GM19025 (cell line): Measurements from ENCODE around the gene SRSF9.
"Not testable (repeated sequence)": the region's sequence is repeated elsewhere in the genome, so short reads cannot be mapped to it uniquely, and the experiment has no call there.

Experiments used
- ATAC-seq: cut with Tn5 transposase; IDR thresholded peaks from one replicate; pipeline ENCODE4 v1.9.1; 2021; ENCODE audit warnings: mild to moderate bottlenecking, low read depth, moderate library complexity; ENCODE audit not compliant: unreplicated experiment

The SRSF9 gene

DNA sequence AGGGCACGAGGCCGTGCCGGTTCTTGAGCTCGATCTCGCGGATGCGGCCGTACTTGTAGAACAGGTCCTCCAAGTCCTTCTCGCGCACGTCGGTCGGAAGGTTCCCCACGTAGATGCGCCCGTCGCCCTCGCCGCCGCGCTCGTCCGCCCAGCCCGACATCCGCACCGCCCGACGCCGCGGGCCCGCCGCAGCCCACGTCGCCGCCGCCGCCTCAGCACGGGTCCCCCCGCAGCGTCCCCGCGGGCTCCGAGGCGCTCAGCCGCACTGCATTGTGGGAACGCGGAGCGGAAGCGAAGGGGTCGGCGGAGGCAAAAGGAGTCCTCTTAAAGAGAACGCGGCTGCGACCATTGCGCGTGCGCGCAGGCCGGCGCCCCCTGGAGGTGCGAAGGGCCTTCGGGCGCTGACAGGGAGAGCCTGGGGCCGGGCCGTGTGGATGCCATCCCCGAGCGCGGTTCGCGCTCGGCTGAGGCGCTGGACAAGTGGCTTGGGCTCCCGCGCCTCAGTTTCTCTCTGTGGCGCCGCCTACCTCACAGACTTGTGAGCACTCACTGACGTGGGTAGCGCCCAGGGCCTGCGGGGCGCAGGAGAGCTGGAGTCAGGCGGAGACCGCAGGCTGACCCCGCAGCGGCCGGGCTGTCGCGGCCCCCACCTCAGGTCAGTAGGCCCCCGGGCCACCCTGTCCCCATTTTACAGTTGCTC, at the start of gene SRSF9:
Gene SRSF9, minus strand, starts transcription at position 299 of the 700 bp plus-strand sequence. Its CDS starts 139 bp downstream, at position 160.
- ATAC-seq: peak; percentile 87

GRCh38 chr12:120519324-120519723, 49.8 kb upstream of the SRSF9 start:
- not testable (repeated sequence) for ATAC-seq

DNA sequence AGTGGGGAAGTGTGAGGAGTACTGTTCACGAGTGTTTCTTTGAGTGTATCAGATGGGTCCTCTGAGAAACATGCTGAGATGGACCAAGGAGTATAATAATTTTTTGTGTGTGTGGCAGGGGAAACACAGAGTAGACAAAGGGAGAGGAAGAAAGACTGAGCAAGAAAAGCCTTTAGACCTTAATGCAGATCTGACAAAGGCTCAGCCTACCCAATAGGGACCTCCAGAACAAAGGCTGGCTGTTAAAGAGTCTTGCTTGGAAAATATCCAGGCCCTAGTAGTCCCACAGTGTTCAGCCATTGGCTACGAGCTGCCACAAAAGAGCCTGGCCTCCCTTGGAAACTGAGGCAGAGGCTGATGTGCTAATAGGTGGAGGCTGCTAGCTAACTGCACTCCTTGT, 45.9 kb upstream of the SRSF9 start:
- no peak for ATAC-seq

- ATAC-seq: no peak
These were observed 44.5 kb upstream of the SRSF9 start for GRCh38 chr12:120514002-120514401.

- ATAC-seq: no peak
These were observed 39.0 kb upstream of the SRSF9 start for GRCh38 chr12:120508537-120508936.

GRCh38 chr12:120504587-120504986, 35.0 kb upstream of the SRSF9 start:
- ATAC-seq: no peak

DNA sequence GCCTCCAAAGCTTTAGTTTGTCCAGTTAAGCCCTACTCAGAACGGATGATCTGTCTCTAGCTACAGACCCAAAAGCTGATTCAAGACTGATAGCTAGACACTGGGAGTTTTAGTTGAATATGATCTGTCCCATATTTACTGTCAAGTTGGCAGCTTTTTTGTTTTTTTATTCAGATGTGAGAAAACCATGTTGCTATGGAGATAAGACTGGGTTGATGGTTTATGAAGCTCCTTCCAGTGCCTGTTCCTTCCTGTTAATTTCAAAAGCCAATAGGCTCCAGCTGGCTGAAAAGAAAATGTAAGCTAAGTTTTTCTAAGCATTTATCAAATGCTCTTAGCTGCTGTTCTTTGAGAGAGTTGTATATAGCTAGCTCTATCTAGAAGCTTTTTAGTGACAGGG, 31.0 kb upstream of the SRSF9 start:
- no peak for ATAC-seq

DNA sequence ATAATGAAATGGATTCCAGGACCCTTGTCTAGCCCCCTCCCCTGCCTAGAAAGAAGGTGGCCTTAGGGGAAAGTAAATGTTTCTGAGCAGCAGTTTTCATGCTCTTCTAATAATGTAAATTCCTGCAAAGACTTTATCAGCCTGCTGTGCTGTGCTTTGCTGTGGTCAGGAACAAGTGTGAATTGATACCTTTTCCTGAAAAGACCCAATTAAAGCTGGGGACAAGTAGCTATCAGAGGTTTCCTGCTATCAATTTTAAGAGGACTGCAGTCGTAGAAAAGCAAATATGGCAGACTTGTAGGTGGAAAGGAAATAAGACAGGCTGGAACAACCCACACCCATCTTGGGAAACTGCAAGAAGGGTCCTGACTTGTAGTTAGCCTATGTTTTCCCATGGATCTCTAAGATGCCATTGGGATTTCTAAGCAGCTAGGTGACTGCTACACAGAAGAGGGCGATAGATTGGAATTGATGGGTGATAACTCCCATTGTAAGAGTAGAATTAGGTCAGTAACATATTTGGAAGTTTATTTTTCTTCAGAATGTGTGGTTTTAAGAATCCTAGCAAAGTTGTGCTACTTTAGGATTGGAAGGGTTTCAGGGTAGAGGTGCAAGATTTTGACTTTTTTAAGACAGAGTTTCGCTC, 29.4 kb upstream of the SRSF9 start:
- ATAC-seq: no peak

GRCh38 chr12:120497524-120498150, 28.1 kb upstream of the SRSF9 start:
- ATAC-seq: no peak

- ATAC-seq: no peak
These were observed 27.1 kb upstream of the SRSF9 start for GRCh38 chr12:120496413-120497340.

- ATAC-seq: peak; percentile 94
These were observed 26.3 kb upstream of the SRSF9 start, which contains the start of gene DYNLL1 for GRCh38 chr12:120495731-120496412. Gene DYNLL1 (plus strand): TSS chr12:120496113. CDS start chr12:120496422, 309 bp downstream.

DNA sequence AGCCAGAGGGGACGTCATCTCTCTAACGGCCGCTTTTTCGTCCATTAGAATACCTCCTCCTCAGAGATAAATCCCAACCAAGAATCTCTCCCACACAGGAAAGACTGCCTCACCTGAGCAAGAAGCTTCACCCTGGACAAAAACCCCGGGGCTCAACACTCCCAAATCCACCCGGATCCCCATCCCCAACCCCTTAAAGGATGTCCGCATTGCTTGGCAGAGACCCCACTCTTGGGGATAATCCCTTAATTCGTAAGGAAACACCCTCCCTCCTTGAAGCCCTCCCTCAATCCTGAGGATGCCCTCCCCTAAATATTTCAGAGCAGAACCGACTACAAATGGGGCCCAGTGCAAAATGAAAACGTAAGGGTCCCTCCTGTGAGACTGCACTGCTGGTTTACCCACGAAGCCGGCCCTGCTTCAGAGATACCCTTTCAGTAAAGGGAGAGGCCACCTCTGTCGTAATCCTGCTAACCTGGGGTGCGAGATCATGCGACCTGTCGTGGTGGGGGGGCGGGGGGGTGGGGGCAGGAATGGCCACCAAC, 25.7 kb upstream of the SRSF9 start:
- ATAC-seq: no peak

DNA sequence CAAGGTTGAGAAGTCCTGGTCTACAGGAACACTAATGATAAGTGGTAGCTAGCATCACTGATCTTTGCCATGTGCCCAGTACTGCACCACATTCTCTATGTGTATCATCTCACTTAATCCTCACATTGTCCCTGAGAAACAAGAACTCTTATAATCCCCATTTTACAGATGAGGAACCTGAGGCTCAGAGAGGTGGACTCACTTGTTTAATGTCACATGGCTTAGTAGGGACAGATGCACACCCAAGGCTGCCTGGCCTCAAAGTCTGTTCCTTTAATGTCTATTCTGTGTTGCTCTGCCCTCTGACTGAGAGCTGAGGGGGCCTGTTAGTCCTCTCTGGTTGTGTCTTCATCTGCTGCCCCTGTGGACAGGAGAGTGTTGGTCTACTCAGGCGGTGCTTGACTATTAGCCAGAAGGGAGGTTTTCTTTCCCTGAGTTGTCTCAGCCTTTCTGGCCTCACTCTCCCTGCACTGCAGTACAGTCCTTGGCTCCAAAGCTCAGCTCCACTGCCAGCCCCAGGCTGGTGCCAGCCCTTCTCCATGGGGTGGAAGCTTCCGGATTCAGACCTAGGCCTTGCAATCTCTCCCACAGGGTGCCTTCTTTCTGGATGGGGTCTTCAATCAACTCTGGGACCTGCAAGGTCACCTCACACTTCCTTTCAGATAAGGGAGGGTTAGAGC, 21.4 kb upstream of the SRSF9 start:
- ATAC-seq: no peak

DNA sequence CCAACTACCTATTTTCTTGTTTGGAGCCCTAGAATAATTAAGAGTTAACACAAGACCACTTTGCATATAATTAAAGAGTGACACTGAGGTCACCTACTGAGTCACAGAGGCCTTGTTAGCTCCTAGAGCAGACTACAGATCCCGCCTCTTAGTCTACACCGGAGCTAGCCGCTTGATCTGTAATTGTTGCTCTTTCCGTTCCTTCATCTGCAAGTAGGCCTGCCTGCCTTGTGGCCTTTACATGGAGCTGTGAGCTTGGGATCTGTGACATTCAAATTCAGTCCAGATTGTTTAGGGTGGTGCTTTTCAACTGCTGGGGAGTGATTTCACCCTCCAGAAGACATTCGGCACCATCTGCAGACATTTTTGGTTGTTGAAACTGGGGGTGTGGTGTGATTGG, 20.8 kb upstream of the SRSF9 start:
- ATAC-seq: no peak

GRCh38 chr12:120489018-120489417, 19.5 kb upstream of the SRSF9 start:
- ATAC-seq: no peak

GRCh38 chr12:120488057-120488640, 18.6 kb upstream of the SRSF9 start:
- no peak for ATAC-seq

DNA sequence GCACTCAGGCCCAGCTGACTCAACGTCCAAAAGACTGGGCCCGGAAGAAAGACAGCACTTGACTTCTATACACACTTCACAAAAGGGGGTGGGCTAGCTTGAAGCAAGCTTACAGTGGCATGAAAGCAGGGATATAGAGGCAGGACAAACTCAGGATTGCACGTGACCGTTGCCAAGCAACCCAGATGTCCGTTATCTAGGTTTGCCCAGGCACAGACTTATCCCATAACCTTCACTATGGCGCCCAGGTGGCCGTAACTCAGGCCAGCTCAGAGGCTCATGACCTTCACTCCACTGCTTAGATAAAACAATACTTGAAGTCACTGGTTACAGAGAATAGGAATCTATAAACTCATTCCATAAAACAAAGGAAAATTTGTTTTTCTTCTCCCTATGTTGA, 18.0 kb upstream of the SRSF9 start:
- not testable (repeated sequence) for ATAC-seq

- ATAC-seq: no peak
These were observed 16.7 kb upstream of the SRSF9 start for GRCh38 chr12:120485961-120486881.
